Neural cell (in vitro differentiated cells): Measurements from ENCODE around the gene TEKT5. TPM values are rescaled to one million over a fixed set of nuclear protein-coding genes. Genes with fewer than 3 reads are reported as not detected.

Experiments
- H2AFZ ChIP-seq: fragments of 200-600, 300-800 bp; sonication (generic), shearing (Covaris generic); 2 replicates; pipeline ENCODE4 v1.6.0; 2014; ENCODE audit warnings: low read depth, mild to moderate bottlenecking, antibody characterized with exemption, low read length, moderate library complexity
- H3F3A ChIP-seq: fragments of 200-600 bp; shearing (Covaris generic); 2 replicates; pipeline ENCODE4 v1.6.1; 2016; ENCODE audit warnings: mild to moderate bottlenecking, moderate library complexity, mixed read lengths, antibody characterized with exemption, low read length; ENCODE audit not compliant: insufficient read depth, poor library complexity, severe bottlenecking
- H3K27ac ChIP-seq: fragments of 200-600, 300-800 bp; sonication (generic), shearing (Covaris generic); 2 replicates; pipeline ENCODE4 v1.5.1; 2014; ENCODE audit warnings: mild to moderate bottlenecking, low read length, moderate library complexity
- H3K27me3 ChIP-seq: fragments of 300-800, 200-600 bp; sonication (generic), shearing (Covaris generic); 2 replicates; pipeline ENCODE4 v1.6.0; 2014; ENCODE audit warnings: mild to moderate bottlenecking, low read depth, low read length, moderate library complexity; ENCODE audit not compliant: insufficient read depth
- H3K36me3 ChIP-seq: fragments of 300-800, 200-600 bp; sonication (generic), shearing (Covaris generic); 2 replicates; pipeline ENCODE4 v1.5.1; 2014; ENCODE audit warnings: mild to moderate bottlenecking, antibody characterized with exemption, low read length, moderate library complexity; ENCODE audit not compliant: insufficient read depth
- H3K4me2 ChIP-seq: fragments of 300-800, 200-600 bp; sonication (generic), shearing (Covaris generic); 2 replicates; pipeline ENCODE4 v1.6.0; 2014; ENCODE audit warnings: mild to moderate bottlenecking, low read length
- H3K4me3 ChIP-seq: fragments of 300-800, 200-600 bp; sonication (generic), shearing (Covaris generic); 2 replicates; pipeline ENCODE4 v1.5.1; 2014; ENCODE audit warnings: mild to moderate bottlenecking, low read length, moderate library complexity
- H3K79me2 ChIP-seq: fragments of 200-600 bp; shearing (Covaris generic); replicated peaks from 2 replicates; pipeline ENCODE4 v1.6.0; 2014; ENCODE audit warnings: mild to moderate bottlenecking, low read length, moderate library complexity; ENCODE audit not compliant: insufficient read depth
- H3K9ac ChIP-seq: fragments of 300-800, 200-600 bp; sonication (generic), shearing (Covaris generic); 2 replicates; pipeline ENCODE4 v1.6.1; 2016; ENCODE audit warnings: mild to moderate bottlenecking, low read length, mixed read lengths
- H3K9me2 ChIP-seq: fragments of 200-600 bp; shearing (Covaris generic); 2 replicates; pipeline ENCODE4 v1.6.1; 2016; ENCODE audit warnings: mild to moderate bottlenecking, low read length, mixed read lengths; ENCODE audit not compliant: insufficient read depth
- H3K9me3 ChIP-seq: fragments of 200-600, 300-800 bp; sonication (generic), shearing (Covaris generic); 2 replicates; pipeline ENCODE4 v1.6.1; 2016; ENCODE audit warnings: mild to moderate bottlenecking, mixed run types, low read length, moderate library complexity, mixed read lengths
- H4K20me1 ChIP-seq: fragments of 200-600 bp; shearing (Covaris generic); 2 replicates; pipeline ENCODE4 v1.6.1; 2016; ENCODE audit warnings: mild to moderate bottlenecking, mixed run types; ENCODE audit not compliant: insufficient read depth
- EP300 ChIP-seq: fragments of 450-650 bp; conservative IDR thresholded peaks from 2 replicates; pipeline ENCODE4 v1.6.1; 2014; ENCODE audit warnings: antibody characterized with exemption, mild to moderate bottlenecking, moderate library complexity; ENCODE audit not compliant: poor library complexity, severe bottlenecking
- EZH2 ChIP-seq: fragments of 200-600, 300-800 bp; shearing (Covaris generic), sonication (generic); IDR thresholded peaks from 2 replicates; pipeline ENCODE4 v1.6.1; 2014; ENCODE audit warnings: antibody characterized with exemption, low read length, borderline replicate concordance, mild to moderate bottlenecking; ENCODE audit not compliant: insufficient read depth, poor library complexity, severe bottlenecking
- MXI1 ChIP-seq: fragments of 450-650 bp; conservative IDR thresholded peaks from 2 replicates; pipeline ENCODE4 v1.6.1; 2014; ENCODE audit warnings: antibody characterized with exemption, mild to moderate bottlenecking; ENCODE audit not compliant: poor library complexity, severe bottlenecking
- POLR2AphosphoS5 ChIP-seq: IDR thresholded peaks from 2 replicates; pipeline ENCODE4 v1.6.1; 2012
- RAD21 ChIP-seq: fragments of 450-650 bp; conservative IDR thresholded peaks from 2 replicates; pipeline ENCODE4 v1.6.1; 2014; ENCODE audit warnings: antibody characterized with exemption, mild to moderate bottlenecking, moderate library complexity
- SMC3 ChIP-seq: fragments of 450-650 bp; conservative IDR thresholded peaks from 2 replicates; pipeline ENCODE4 v1.6.1; 2014; ENCODE audit warnings: antibody characterized with exemption, mild to moderate bottlenecking, moderate library complexity; ENCODE audit not compliant: poor library complexity
- TAF1 ChIP-seq: IDR thresholded peaks from 2 replicates; pipeline ENCODE4 v1.6.1; 2012; ENCODE audit warnings: low read depth
- polyA plus RNA-seq: library from polyadenylated mRNA; depleted of rRNA; stranded (reverse); fragments of >200 nt; gene quantifications from 2 replicates; pipeline ENCODE4 v1.2.3, GENCODE V29; 2014
- TF ChIP-seq, protein P1 (sequence below): IDR thresholded peaks from 2 replicates; pipeline ENCODE4 v1.6.1; 2012; ENCODE audit warnings: borderline replicate concordance
- TF ChIP-seq, protein P2 (sequence below): fragments of 450-650 bp; IDR thresholded peaks from 2 replicates; pipeline ENCODE4 v1.5.1; 2014; ENCODE audit warnings: antibody characterized with exemption, mild to moderate bottlenecking, moderate library complexity; ENCODE audit not compliant: poor library complexity, severe bottlenecking

Gene TEKT5
- polyA plus RNA-seq, 1 donor from 2014 or later: not detected

DNA sequence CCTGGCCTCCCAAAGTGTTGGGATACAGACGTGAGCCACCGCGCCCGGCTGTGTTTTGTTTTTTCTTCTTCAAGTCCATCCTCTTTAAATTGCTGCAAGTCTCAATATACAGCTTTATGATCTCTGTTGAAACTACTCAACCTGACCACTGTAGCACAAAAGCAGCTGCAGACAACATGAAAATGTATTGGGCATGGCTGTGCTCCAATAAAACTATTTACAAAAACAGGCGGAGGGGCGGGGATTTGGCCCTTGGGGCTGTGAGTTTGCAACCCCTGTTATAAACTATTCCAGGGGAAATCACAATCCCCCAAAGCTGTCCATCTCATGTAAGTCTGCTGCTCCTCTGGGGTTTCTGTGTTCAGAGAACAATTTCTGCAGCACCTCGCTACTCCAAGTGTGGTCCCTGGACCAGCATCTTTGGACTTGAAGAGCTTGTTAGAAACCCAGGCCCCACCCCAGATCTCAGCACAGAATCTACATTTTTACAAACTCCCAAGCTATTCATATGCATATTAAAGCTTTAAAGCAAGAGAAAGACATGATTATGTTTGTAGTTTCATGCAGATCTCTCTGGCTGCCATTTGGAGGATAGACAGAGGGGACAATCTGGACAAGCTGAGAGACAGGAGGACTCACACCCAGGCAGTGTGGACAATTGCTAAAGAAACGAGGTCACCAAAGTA, 33.6 kb downstream of the TEKT5 start:
- no peaks in the 10 kb centered on the region for H3K79me2 ChIP-seq
- H4K20me1 ChIP-seq: no peaks in the 10 kb centered on the region
- H3K27me3 ChIP-seq: no peaks in the 10 kb centered on the region
- no peaks in the 10 kb centered on the region for H3K9me2 ChIP-seq
- H3K9ac ChIP-seq: no peak overlapping the region
- H3K9me3 ChIP-seq: no peaks in the 10 kb centered on the region
- no peak overlapping the region for H3K27ac ChIP-seq
- no peaks in the 10 kb centered on the region for H3K36me3 ChIP-seq
- TF ChIP-seq MXI1 (no peak), EZH2 (no peak), EP300 (no peak), SMC3 (no peak), POLR2AphosphoS5 (no peak), RAD21 (no peak), TAF1 (no peak)
- TF ChIP-seq, protein P1, sequence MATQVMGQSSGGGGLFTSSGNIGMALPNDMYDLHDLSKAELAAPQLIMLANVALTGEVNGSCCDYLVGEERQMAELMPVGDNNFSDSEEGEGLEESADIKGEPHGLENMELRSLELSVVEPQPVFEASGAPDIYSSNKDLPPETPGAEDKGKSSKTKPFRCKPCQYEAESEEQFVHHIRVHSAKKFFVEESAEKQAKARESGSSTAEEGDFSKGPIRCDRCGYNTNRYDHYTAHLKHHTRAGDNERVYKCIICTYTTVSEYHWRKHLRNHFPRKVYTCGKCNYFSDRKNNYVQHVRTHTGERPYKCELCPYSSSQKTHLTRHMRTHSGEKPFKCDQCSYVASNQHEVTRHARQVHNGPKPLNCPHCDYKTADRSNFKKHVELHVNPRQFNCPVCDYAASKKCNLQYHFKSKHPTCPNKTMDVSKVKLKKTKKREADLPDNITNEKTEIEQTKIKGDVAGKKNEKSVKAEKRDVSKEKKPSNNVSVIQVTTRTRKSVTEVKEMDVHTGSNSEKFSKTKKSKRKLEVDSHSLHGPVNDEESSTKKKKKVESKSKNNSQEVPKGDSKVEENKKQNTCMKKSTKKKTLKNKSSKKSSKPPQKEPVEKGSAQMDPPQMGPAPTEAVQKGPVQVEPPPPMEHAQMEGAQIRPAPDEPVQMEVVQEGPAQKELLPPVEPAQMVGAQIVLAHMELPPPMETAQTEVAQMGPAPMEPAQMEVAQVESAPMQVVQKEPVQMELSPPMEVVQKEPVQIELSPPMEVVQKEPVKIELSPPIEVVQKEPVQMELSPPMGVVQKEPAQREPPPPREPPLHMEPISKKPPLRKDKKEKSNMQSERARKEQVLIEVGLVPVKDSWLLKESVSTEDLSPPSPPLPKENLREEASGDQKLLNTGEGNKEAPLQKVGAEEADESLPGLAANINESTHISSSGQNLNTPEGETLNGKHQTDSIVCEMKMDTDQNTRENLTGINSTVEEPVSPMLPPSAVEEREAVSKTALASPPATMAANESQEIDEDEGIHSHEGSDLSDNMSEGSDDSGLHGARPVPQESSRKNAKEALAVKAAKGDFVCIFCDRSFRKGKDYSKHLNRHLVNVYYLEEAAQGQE: no peak
- TF ChIP-seq, protein P2, sequence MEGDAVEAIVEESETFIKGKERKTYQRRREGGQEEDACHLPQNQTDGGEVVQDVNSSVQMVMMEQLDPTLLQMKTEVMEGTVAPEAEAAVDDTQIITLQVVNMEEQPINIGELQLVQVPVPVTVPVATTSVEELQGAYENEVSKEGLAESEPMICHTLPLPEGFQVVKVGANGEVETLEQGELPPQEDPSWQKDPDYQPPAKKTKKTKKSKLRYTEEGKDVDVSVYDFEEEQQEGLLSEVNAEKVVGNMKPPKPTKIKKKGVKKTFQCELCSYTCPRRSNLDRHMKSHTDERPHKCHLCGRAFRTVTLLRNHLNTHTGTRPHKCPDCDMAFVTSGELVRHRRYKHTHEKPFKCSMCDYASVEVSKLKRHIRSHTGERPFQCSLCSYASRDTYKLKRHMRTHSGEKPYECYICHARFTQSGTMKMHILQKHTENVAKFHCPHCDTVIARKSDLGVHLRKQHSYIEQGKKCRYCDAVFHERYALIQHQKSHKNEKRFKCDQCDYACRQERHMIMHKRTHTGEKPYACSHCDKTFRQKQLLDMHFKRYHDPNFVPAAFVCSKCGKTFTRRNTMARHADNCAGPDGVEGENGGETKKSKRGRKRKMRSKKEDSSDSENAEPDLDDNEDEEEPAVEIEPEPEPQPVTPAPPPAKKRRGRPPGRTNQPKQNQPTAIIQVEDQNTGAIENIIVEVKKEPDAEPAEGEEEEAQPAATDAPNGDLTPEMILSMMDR: no peak
- no peak overlapping the region for H3K4me3 ChIP-seq
- no peaks in the 10 kb centered on the region for H3F3A ChIP-seq
- no peak overlapping the region for H3K4me2 ChIP-seq
- H2AFZ ChIP-seq: no peak overlapping the region

DNA sequence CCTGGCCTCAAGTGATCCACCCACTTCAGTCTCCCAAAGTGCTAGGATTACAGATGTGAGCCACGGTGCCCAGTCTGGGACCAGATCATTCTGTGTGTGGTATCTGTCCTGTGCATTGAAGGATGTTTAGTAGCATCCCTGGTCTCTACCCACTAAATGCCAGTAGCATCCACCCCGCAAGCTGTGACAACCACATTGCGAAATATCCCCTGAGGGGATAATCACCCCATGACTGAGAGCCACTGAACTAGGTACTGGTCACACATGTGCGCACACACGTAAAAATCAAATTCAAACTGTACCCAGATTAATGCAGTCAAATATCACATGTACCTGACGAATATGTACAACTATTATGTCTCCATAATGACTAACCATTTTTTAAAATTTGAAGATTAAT, 35.8 kb downstream of the TEKT5 start:
- Histone ChIP-seq H3K36me3 (no peaks in the 10 kb centered on the region), H3K79me2 (no peaks in the 10 kb centered on the region), H4K20me1 (no peaks in the 10 kb centered on the region), H3K27ac (no peak overlapping the region), H3K9ac (no peak overlapping the region), H3F3A (no peaks in the 10 kb centered on the region), H3K27me3 (no peaks in the 10 kb centered on the region), H3K4me2 (no peak overlapping the region), H3K4me3 (no peak overlapping the region), H3K9me3 (no peaks in the 10 kb centered on the region), H3K9me2 (no peaks in the 10 kb centered on the region), H2AFZ (no peak overlapping the region)
- TF ChIP-seq, protein P1: no peak
- no peak for TF ChIP-seq SMC3
- no peak for TF ChIP-seq RAD21
- TF ChIP-seq TAF1: no peak
- TF ChIP-seq, protein P2: no peak
- no peak for TF ChIP-seq EZH2
- no peak for TF ChIP-seq EP300
- TF ChIP-seq MXI1: no peak
- no peak for TF ChIP-seq POLR2AphosphoS5
